ENCODE measurements around the gene CASTOR1. TPM values are rescaled to one million over a fixed set of nuclear protein-coding genes. Genes with fewer than 3 reads are reported as not detected.

The CASTOR1 gene
- total RNA-seq, 2 experiments from 2014 or later = 4.5 to 9.1 TPM

DNA sequence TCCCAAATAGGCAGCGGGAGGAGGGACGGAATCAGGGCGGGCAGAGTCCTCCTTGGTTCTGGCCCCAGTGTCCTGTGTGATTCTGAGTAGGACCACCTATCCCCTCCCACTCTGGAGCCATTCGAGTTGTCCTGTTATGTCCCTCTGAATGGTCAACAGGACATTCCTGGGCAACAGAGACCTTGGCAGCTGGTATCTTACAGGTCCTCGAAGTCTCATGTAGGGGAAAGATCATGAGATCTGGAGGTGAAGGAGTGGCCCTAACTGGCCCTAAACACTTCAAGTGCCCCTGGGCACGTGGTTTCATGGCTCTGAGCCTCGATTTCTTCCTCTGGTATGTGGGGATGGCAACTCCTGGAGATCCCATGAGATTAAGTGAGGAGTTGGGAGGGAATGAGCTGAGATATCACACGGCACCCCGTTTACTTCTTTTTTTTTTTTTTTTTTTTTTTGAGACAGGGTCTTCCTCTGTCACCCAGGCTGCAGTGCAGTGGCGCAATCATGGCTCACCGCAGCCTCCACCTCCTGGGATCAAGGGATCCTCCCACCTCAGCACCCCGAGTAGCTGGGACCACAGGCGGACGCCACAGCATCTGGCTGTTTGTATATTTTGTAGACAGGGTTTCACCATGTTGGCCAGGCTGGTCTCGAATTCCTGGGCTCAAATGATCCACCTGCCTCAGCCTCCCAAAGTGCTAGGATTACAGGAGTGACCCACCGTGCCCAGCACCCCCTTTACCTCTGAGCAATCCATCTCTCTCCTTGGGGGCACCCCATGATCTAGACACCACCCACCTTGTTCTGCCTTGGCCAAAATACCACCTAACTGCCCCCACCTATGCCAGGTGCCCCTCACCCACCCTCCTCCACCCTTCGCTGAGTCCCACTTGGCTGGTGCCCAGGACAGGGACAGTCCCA is 49.6 kb downstream of the CASTOR1 start:
- no peak for DNase-seq (ENCODE audit: low spot score)
- intact Hi-C loops (cut with micrococcal nuclease; ENCODE audit: unreplicated experiment) = no loop called here
- Histone ChIP-seq H3K9me3 (ENCODE audit: low read length) (no peaks in the 10 kb centered on the region), H4K20me1 (ENCODE audit: insufficient read depth, low read length) (no peaks in the 10 kb centered on the region), H3K79me2 (ENCODE audit: insufficient read depth, low read depth, low read length) (no peaks in the 10 kb centered on the region), H2AFZ (ENCODE audit: low read length) (no peak overlapping the region), H3K9me2 (ENCODE audit: insufficient read depth, low read length) (no peaks in the 10 kb centered on the region), H3K36me3 (ENCODE audit: insufficient read depth, low read length) (no peaks in the 10 kb centered on the region), H3K4me2 (ENCODE audit: low read length) (no peak overlapping the region), H3K27ac (ENCODE audit: low read depth, low read length, poor library complexity, severe bottlenecking) (no peak overlapping the region), H3K4me1 (ENCODE audit: insufficient read depth, low read length, poor library complexity, severe bottlenecking) (peaks cover 16% of the 10 kb centered on the region), H3K4me3 (ENCODE audit: low read depth, low read length, poor library complexity, severe bottlenecking) (no peak overlapping the region)
- TF ChIP-seq, protein P1, sequence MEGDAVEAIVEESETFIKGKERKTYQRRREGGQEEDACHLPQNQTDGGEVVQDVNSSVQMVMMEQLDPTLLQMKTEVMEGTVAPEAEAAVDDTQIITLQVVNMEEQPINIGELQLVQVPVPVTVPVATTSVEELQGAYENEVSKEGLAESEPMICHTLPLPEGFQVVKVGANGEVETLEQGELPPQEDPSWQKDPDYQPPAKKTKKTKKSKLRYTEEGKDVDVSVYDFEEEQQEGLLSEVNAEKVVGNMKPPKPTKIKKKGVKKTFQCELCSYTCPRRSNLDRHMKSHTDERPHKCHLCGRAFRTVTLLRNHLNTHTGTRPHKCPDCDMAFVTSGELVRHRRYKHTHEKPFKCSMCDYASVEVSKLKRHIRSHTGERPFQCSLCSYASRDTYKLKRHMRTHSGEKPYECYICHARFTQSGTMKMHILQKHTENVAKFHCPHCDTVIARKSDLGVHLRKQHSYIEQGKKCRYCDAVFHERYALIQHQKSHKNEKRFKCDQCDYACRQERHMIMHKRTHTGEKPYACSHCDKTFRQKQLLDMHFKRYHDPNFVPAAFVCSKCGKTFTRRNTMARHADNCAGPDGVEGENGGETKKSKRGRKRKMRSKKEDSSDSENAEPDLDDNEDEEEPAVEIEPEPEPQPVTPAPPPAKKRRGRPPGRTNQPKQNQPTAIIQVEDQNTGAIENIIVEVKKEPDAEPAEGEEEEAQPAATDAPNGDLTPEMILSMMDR (conservative IDR thresholded peaks at IDR 0.05; ENCODE audit: low read length) = no peak
- TF ChIP-seq EZH2phosphoT487 (IDR thresholded peaks at IDR 0.05; ENCODE audit: borderline replicate concordance, low read depth, low read length) = no peak
- POLR2A ChIA-PET = interaction anchor here (0.6 kb wide), 1 partner anchor 35 kb away, joined by 3 read pairs; no protein-coding TSS in a partner anchor
- CTCF ChIA-PET (ENCODE audit: unreplicated experiment) = no interaction called here
- BruUV-seq (replicated peaks) = no TSS peak

DNA sequence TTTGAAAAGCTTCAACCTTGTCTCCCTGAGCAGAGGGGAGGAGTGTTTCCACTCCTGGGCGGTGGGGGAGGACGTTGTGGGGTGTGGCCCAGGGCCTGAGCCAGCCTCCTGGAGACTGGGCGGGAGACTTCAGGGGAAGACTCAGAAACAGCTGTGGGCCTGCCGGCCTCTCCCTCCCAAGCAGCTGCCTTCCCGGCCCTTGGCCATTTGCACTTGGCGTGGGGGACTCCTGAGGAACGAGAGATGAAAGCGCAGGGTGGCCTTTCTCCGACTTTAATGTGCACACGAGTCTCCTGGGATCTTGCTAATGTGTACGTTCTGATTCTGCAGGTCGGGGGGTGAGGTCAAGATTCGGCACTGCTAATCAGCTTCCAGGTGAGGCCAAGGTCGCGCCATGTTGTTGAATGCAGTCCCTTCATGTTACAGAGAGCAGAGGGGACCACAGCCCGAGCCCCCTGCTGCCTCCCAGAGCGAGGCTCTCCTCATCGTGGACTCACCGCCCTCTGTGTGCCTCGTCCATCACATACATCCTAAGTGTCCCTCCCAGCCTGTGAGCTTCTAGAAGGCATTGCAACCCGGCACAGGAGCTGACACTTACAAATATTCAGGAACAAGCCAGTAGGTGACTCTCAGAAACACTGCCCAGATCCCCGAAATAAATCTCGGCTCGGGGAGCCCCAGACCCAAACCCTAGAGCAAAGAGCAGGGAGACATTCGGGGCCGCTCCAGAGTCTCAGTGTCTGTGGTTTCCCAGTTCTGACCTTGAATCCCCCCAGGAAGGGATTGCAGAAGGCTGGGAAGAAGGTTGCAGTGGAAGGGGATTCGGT is 50.4 kb downstream of the CASTOR1 start:
- H4K20me1 ChIP-seq (ENCODE audit: insufficient read depth, low read length) = no peaks in the 10 kb centered on the region
- H3K79me2 ChIP-seq (ENCODE audit: insufficient read depth, low read depth, low read length) = no peaks in the 10 kb centered on the region
- no peaks in the 10 kb centered on the region for H3K9me2 ChIP-seq (ENCODE audit: insufficient read depth, low read length)
- no peaks in the 10 kb centered on the region for H3K36me3 ChIP-seq (ENCODE audit: insufficient read depth, low read length)
- peaks cover 16% of the 10 kb centered on the region for H3K4me1 ChIP-seq (ENCODE audit: insufficient read depth, low read length, poor library complexity, severe bottlenecking)
- intact Hi-C loops (cut with micrococcal nuclease; ENCODE audit: unreplicated experiment) = no loop called here
- H3K27ac ChIP-seq (ENCODE audit: low read depth, low read length, poor library complexity, severe bottlenecking) = no peak overlapping the region
- no TSS peak for BruUV-seq (replicated peaks)
- no peaks in the 10 kb centered on the region for H3K9me3 ChIP-seq (ENCODE audit: low read length)
- POLR2A ChIA-PET = interaction anchor here (0.6 kb wide), 1 partner anchor 34 kb away, joined by 3 read pairs; no protein-coding TSS in a partner anchor
- CTCF ChIA-PET (ENCODE audit: unreplicated experiment) = no interaction called here
- TF ChIP-seq EZH2phosphoT487 (IDR thresholded peaks at IDR 0.05; ENCODE audit: borderline replicate concordance, low read depth, low read length) = no peak
- TF ChIP-seq, protein P1 (conservative IDR thresholded peaks at IDR 0.05; ENCODE audit: low read length) = no peak
- no peak overlapping the region for H2AFZ ChIP-seq (ENCODE audit: low read length)
- no peak overlapping the region for H3K4me2 ChIP-seq (ENCODE audit: low read length)
- no peak overlapping the region for H3K4me3 ChIP-seq (ENCODE audit: low read depth, low read length, poor library complexity, severe bottlenecking)
- no peak for DNase-seq (ENCODE audit: low spot score)

All from OCI-LY7 (cell line).